ENCODE measurements around the gene ZBTB40. TPM values are rescaled to one million over a fixed set of nuclear protein-coding genes. Genes with fewer than 3 reads are reported as not detected.

Gene ZBTB40
- total RNA-seq, 1 experiment from 2014 or later = 17.0 TPM

DNA sequence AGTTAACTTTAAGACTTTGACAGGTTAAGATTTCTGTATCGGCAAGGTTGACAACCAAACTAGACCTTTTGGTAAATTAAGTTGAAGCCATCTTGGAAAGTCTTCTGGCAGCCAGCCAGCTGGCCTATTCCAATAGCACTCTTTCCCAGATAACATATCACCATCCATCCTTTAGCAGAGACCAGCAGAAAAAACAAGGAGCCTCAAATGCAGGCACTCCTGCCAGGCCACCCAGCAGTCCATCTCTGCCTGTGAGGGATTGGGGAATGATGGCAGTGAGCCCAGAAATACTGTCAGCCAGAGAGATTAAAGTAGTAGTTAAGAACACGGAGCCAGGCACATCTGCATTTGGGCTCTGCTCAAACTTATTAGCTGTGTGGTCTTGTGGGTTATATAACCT, 19.4 kb downstream of the ZBTB40 start:
- Histone ChIP-seq H3K36me3 (replicated peaks; ENCODE audit: control insufficient read depth, insufficient read depth, low read length) (no peaks in the 10 kb centered on the region), H3K27me3 (ENCODE audit: control insufficient read depth, insufficient read depth, low read length) (no peaks in the 10 kb centered on the region), H3K4me3 (ENCODE audit: insufficient read depth, low read depth, low read length) (no peak overlapping the region)
- DNase-seq = no peak

DNA sequence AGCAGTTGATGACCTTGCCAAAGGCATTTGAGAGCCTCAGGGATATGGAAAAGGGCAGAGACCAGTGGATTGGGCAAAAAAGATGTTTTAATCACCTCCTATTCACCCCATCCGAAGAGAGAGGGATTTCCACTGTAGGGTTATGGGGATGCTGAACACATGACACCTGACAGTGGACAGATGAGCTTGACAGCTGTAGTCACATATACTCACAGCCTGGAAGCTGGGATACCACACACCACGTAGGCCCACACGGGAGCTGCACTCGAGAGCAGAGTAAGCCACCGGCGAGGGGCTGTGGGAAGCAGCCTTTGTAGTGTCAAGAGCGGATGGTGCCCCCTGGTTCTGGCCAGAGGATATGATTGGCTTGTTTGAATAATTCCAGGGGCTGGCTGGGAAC, 20.0 kb downstream of the ZBTB40 start:
- Histone ChIP-seq H3K4me3 (ENCODE audit: insufficient read depth, low read depth, low read length) (no peak overlapping the region), H3K36me3 (replicated peaks; ENCODE audit: control insufficient read depth, insufficient read depth, low read length) (no peaks in the 10 kb centered on the region), H3K27me3 (ENCODE audit: control insufficient read depth, insufficient read depth, low read length) (no peaks in the 10 kb centered on the region)
- DNase-seq = no peak

DNA sequence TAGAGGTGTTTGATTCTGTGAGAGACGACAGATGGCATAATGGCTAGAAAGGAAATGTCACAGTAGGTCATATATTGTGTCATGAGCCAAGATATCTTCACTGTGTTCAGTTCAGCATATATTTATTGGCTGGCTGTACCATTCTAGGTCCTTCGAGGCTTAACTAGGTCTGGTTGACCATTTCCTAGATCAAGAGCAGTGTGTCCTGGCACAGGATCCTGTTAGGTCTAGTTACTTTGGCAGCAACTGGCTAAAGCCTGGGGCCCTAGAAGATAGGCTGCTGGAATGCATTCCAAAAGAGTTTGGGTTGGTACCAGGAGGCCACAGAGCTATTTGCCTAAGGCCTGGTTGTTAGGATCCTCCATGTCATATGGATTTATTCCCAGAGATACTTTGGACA, 20.9 kb downstream of the ZBTB40 start:
- no peak for DNase-seq
- Histone ChIP-seq H3K4me3 (ENCODE audit: insufficient read depth, low read depth, low read length) (no peak overlapping the region), H3K27me3 (ENCODE audit: control insufficient read depth, insufficient read depth, low read length) (no peaks in the 10 kb centered on the region), H3K36me3 (replicated peaks; ENCODE audit: control insufficient read depth, insufficient read depth, low read length) (no peaks in the 10 kb centered on the region)

DNA sequence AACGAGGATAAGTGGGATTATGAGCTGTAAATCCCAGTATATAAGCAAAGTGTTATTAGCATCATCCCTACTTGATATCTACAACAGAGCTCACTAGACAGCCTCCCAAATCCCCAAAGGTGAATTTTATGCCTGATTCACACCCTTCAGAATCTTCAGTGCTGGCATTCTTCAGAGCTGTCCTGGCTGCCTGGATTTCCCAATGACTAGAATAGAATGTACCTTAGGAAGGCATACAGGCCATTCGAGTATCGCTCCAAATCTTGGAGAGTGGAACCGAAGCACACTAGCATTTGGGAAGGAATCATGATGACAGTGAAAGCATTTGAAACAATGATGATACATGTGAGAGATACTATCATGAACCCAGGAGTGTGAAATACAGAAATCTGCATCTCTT, 22.3 kb downstream of the ZBTB40 start:
- DNase-seq = no peak
- Histone ChIP-seq H3K4me3 (ENCODE audit: insufficient read depth, low read depth, low read length) (no peak overlapping the region), H3K27me3 (ENCODE audit: control insufficient read depth, insufficient read depth, low read length) (no peaks in the 10 kb centered on the region), H3K36me3 (replicated peaks; ENCODE audit: control insufficient read depth, insufficient read depth, low read length) (no peaks in the 10 kb centered on the region)

DNA sequence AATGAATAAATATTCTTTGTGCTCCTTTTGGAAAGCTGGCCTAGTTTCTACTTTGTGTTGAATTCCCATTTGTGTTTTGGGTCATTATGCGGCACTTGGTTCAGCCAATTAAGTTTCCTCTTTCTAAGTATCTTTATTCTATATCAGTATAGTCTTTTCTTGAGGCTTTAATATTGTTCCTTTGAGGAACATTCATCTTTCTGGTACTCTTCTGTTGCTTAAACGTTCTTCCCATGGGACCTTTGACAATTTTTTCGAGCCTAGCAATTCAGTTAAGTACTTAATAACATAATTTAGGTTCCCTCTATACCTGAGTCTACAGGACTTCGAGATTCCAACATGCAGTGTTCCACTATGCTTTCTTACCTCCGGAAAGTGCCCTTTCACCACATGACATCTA, 24.9 kb downstream of the ZBTB40 start:
- Histone ChIP-seq H3K27me3 (ENCODE audit: control insufficient read depth, insufficient read depth, low read length) (no peaks in the 10 kb centered on the region), H3K36me3 (replicated peaks; ENCODE audit: control insufficient read depth, insufficient read depth, low read length) (no peaks in the 10 kb centered on the region), H3K4me3 (ENCODE audit: insufficient read depth, low read depth, low read length) (no peak overlapping the region)
- no peak for DNase-seq

DNA sequence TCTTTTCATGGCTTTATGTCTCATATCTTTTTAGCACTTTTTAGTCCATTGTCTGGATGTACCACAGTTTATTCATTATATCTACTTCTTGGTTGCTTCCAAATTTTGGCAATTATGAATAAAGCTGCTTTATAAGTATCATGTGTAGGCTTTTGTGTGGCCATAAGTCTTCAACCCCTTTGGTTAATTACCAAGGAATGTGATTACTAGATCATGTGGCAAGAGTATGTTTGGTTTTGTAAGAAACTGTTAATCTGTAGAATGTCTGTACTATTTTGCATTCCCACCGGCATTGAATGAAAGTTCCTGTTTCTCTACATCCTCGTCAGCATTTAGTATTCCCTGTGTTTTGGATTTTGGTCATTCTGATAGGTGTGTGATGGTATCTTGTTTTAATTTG, 31.5 kb downstream of the ZBTB40 start:
- DNase-seq = no peak
- H3K27me3 ChIP-seq (ENCODE audit: control insufficient read depth, insufficient read depth, low read length) = no peaks in the 10 kb centered on the region
- no peak overlapping the region for H3K4me3 ChIP-seq (ENCODE audit: insufficient read depth, low read depth, low read length)
- no peaks in the 10 kb centered on the region for H3K36me3 ChIP-seq (replicated peaks; ENCODE audit: control insufficient read depth, insufficient read depth, low read length)

DNA sequence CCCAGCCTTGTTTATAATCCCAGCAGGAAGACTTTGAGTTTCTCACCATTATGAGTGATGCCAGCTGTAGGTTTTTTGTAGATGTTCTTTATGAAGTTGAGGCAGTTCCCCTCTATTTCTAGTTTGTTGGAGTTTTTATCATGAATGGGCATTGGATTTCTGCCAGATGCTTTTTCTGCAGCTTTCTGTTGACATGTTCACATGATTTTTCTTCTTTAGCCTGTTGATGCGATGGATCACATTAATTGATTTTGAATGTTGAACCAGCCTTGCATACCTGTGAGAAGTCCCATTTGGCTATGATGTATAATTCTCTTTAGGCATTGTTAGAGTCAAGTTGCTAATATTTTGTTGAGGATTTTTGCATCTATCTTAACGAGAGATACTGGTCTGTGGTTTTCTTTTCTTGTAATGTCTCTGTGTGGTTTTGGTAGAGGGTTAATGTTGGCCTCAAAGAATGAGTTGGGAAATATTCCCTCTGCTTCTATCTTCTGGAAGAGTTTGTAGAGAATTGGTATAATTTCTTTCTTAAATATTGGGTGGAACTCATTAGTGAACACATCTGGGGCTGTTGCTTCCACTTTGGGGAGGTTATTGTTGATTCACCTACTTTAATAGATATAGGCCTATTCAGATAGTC, 33.2 kb downstream of the ZBTB40 start:
- Histone ChIP-seq H3K4me3 (ENCODE audit: insufficient read depth, low read depth, low read length) (no peak overlapping the region), H3K27me3 (ENCODE audit: control insufficient read depth, insufficient read depth, low read length) (no peaks in the 10 kb centered on the region), H3K36me3 (replicated peaks; ENCODE audit: control insufficient read depth, insufficient read depth, low read length) (no peaks in the 10 kb centered on the region)
- DNase-seq = no peak

DNA sequence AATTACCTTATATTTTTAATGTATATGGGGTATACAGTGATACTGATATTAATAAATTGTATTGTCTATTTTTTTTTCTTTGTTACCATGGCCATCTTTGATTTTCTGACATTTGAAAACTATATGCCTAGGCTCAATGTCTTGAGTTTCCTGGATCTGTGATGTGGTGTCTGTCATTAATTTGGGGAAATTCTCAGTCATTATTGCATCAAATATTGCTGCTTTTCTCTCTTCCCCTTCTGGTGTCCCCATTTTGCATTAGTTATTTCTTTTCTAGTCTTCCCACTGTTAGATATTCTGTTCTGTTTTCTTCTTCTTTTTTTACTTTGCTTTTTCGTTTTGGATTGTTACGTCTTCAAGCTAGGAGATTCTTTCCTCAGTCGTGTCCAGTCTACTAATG, 33.8 kb downstream of the ZBTB40 start:
- Histone ChIP-seq H3K36me3 (replicated peaks; ENCODE audit: control insufficient read depth, insufficient read depth, low read length) (no peaks in the 10 kb centered on the region), H3K4me3 (ENCODE audit: insufficient read depth, low read depth, low read length) (no peak overlapping the region), H3K27me3 (ENCODE audit: control insufficient read depth, insufficient read depth, low read length) (no peaks in the 10 kb centered on the region)
- DNase-seq = no peak

DNA sequence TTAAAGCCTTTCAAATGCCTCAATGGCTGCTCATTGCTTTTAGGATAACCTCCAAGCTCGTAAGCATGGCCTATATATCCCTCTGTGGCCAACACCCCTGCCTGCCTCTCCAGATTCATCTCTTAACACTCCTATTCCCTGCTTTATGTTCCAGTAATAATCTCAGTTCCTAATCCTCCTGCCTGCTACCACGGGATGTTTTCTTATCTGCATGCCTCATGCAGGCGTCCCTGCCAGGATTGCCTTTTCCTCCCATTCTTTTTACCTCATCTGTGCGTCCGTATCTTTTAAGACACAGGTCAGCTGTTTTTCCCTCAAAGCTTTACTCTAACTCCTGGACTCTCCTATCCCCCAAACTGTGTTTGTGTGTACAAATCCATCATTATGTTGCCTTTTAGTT, 36.1 kb downstream of the ZBTB40 start:
- no peaks in the 10 kb centered on the region for H3K36me3 ChIP-seq (replicated peaks; ENCODE audit: control insufficient read depth, insufficient read depth, low read length)
- no peak overlapping the region for H3K4me3 ChIP-seq (ENCODE audit: insufficient read depth, low read depth, low read length)
- DNase-seq = no peak
- H3K27me3 ChIP-seq (ENCODE audit: control insufficient read depth, insufficient read depth, low read length) = no peaks in the 10 kb centered on the region

DNA sequence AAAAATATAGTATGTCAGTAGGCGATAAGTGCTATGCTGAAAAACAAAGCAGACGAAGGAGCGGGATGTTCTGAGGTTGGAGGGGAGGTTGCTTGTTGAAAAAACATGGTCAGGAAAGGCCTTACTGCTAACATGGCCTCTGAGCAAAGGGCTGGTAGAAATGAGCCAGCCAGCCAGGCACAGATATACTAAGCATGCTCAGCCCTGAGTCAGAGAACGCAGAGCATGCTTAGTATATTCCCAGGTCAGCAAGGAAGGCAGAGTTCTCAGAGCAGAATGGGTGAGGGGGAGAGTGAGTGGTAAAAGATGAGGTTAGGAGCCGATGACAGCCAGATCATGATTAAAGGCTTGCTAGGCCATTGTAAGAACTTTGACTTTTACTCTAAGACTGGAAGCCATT, 36.7 kb downstream of the ZBTB40 start:
- DNase-seq = no peak
- H3K4me3 ChIP-seq (ENCODE audit: insufficient read depth, low read depth, low read length) = no peak overlapping the region
- H3K36me3 ChIP-seq (replicated peaks; ENCODE audit: control insufficient read depth, insufficient read depth, low read length) = no peaks in the 10 kb centered on the region
- H3K27me3 ChIP-seq (ENCODE audit: control insufficient read depth, insufficient read depth, low read length) = no peaks in the 10 kb centered on the region

DNA sequence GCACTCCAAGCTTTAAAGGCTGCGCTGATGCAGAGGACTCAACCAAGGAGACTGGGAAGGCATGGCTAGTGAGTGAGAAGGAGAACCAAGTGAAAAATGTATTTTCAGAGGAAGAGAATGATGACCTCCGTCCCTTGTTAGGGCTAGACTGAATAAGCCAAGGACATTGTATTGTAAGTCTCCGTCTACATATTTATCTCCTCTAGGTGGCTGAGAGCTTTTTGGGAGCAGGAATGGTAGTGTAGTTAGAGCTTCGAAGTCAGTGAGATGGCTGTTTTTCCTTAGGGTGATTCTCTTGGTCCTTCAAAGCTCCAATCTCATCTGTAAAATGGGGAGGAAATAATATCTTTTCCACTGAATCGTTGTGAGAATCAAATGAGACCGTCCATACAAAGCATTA, 37.6 kb downstream of the ZBTB40 start:
- H3K27me3 ChIP-seq (ENCODE audit: control insufficient read depth, insufficient read depth, low read length) = no peaks in the 10 kb centered on the region
- no peak for DNase-seq
- H3K36me3 ChIP-seq (replicated peaks; ENCODE audit: control insufficient read depth, insufficient read depth, low read length) = no peaks in the 10 kb centered on the region
- H3K4me3 ChIP-seq (ENCODE audit: insufficient read depth, low read depth, low read length) = no peak overlapping the region

DNA sequence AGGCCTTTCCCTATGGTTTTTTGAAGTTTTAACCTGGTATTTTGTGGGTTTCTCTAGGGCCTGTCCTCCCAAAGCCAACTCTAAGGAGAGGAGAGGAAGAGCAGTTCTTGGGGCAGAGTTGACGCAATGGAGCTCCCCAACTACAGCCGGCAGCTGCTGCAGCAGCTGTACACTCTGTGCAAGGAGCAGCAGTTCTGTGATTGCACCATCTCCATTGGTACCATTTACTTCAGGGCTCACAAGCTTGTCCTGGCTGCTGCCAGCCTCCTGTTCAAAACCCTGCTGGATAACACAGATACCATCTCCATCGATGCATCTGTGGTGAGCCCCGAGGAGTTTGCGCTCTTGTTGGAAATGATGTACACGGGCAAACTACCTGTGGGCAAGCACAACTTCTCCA, 38.2 kb downstream of the ZBTB40 start:
- no peak for DNase-seq
- no peak overlapping the region for H3K4me3 ChIP-seq (ENCODE audit: insufficient read depth, low read depth, low read length)
- no peaks in the 10 kb centered on the region for H3K27me3 ChIP-seq (ENCODE audit: control insufficient read depth, insufficient read depth, low read length)
- no peaks in the 10 kb centered on the region for H3K36me3 ChIP-seq (replicated peaks; ENCODE audit: control insufficient read depth, insufficient read depth, low read length)

DNA sequence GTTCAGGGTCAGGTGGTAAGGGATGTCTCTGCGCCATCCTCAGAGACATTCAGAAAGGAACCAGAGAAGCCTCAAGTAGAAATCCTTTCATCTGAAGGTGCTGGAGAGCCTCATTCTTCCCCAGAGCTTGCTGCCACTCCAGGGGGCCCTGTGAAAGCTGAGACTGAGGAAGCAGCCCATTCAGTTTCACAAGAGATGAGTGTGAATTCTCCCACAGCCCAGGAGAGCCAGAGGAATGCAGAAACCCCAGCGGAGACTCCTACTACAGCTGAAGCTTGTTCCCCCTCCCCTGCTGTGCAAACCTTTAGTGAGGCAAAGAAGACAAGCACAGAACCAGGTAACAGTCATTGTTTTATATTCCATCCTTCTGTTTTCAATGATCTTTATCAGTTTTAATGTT, 38.7 kb downstream of the ZBTB40 start:
- Histone ChIP-seq H3K4me3 (ENCODE audit: insufficient read depth, low read depth, low read length) (no peak overlapping the region), H3K27me3 (ENCODE audit: control insufficient read depth, insufficient read depth, low read length) (no peaks in the 10 kb centered on the region), H3K36me3 (replicated peaks; ENCODE audit: control insufficient read depth, insufficient read depth, low read length) (no peaks in the 10 kb centered on the region)
- DNase-seq = peak; percentile 63

DNA sequence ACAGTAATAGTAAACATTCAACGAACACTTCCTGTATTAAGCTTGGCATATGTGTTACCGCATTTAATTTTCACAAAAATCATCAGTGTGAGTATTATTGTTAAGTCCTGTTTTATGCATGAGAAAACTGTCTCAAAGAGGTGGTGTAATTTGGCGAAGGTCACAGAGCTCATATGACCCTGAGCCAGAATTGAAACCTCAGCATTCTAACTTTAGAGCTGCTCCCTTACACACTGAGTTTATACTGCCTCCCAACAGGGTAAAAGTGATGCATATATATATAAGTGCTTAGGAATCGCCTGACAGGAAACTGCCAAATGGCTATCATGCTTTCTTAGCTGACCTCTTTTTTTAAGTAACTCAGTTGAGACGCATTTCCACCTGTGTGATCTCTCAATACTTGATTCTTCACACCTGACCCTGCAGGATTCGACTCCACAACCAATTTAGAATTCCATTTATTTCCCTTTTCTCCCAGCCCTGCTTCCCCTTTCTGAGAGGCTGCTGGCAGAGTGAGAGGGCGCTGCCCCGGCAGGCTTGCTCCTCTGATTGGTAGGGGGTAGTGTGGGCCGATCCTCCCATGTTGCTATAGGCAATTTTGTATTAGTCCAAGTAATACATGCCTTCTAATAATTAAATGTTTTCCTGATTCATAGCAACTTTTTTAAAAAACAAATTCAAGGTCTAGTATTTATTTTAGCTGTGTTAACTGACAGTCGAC, 40.5 kb downstream of the ZBTB40 start:
- no peak for DNase-seq
- no peaks in the 10 kb centered on the region for H3K27me3 ChIP-seq (ENCODE audit: control insufficient read depth, insufficient read depth, low read length)
- no peak overlapping the region for H3K4me3 ChIP-seq (ENCODE audit: insufficient read depth, low read depth, low read length)
- no peaks in the 10 kb centered on the region for H3K36me3 ChIP-seq (replicated peaks; ENCODE audit: control insufficient read depth, insufficient read depth, low read length)

DNA sequence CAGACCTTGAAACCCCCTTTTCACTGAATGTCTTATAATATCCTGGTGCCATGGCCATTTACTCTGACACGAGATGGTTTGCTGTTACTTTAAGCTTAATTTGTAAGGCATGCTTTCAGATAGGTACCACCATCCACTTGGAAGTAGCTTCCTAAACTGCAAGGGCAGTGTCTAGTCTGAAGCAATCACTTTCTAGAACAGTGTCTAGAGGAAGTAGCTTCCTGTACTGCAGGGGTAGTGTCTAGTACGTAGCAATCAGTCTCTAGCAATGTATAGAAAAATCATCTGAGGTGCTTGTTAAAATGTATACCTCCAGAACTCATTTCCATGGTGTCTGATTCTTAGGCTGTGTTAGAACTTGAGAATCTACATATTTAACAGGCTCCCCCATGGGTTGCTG, 42.5 kb downstream of the ZBTB40 start:
- DNase-seq = no peak
- H3K4me3 ChIP-seq (ENCODE audit: insufficient read depth, low read depth, low read length) = no peak overlapping the region
- no peaks in the 10 kb centered on the region; the same call in 1 of the 2 replicates for H3K36me3 ChIP-seq (replicated peaks; ENCODE audit: control insufficient read depth, insufficient read depth, low read length)
- peaks cover 6% of the 10 kb centered on the region for H3K27me3 ChIP-seq (ENCODE audit: control insufficient read depth, insufficient read depth, low read length)

Data from H7 (cell line).